GM23248 (cell line): ENCODE measurements around the gene MALAT1. TPM values are rescaled to one million over a fixed set of nuclear protein-coding genes. Genes with fewer than 3 reads are reported as not detected.

Experiments used
- DNase-seq: peaks from one replicate; pipeline ENCODE4 v3.0.0-alpha.2; 2015
- H2AFZ ChIP-seq: fragments of 200-600 bp; sonication (generic); 2 replicates; pipeline ENCODE4 v1.6.1; 2016; ENCODE audit warnings: antibody characterized with exemption
- H3F3A ChIP-seq: fragments of 200-600 bp; sonication (generic); 2 replicates; pipeline ENCODE4 v1.6.1; 2016; ENCODE audit warnings: mild to moderate bottlenecking, antibody characterized with exemption, mixed run types; ENCODE audit not compliant: insufficient read depth
- H3K27ac ChIP-seq: fragments of 200-600 bp; sonication (generic); 2 replicates; pipeline ENCODE4 v1.5.1; 2016; ENCODE audit warnings: mild to moderate bottlenecking
- H3K27me3 ChIP-seq: fragments of 200-600 bp; sonication (generic); replicated peaks from 2 replicates; pipeline ENCODE4 v1.6.1; 2016; ENCODE audit warnings: mild to moderate bottlenecking; ENCODE audit not compliant: insufficient read depth
- H3K36me3 ChIP-seq: fragments of 200-600 bp; sonication (generic); 2 replicates; pipeline ENCODE4 v1.6.1; 2016; ENCODE audit warnings: low read depth, mild to moderate bottlenecking
- H3K4me1 ChIP-seq: fragments of 200-600 bp; sonication (generic); 2 replicates; pipeline ENCODE4 v1.6.1; 2016; ENCODE audit warnings: mild to moderate bottlenecking; ENCODE audit not compliant: insufficient read depth
- H3K4me2 ChIP-seq: fragments of 200-600 bp; sonication (generic); one replicate; pipeline ENCODE4 v1.6.1; 2016; ENCODE audit warnings: mild to moderate bottlenecking; ENCODE audit not compliant: unreplicated experiment
- H3K4me3 ChIP-seq: fragments of 200-600 bp; sonication (generic); 2 replicates; pipeline ENCODE4 v1.5.1; 2016; ENCODE audit warnings: mild to moderate bottlenecking
- H3K79me2 ChIP-seq: fragments of 200-600 bp; sonication (generic); 2 replicates; pipeline ENCODE4 v1.6.1; 2016; ENCODE audit warnings: mild to moderate bottlenecking; ENCODE audit not compliant: insufficient read depth
- H3K9ac ChIP-seq: fragments of 200-600 bp; sonication (generic); 2 replicates; pipeline ENCODE4 v1.6.1; 2016; ENCODE audit warnings: mild to moderate bottlenecking
- H3K9me2 ChIP-seq: fragments of 200-600 bp; sonication (generic); 2 replicates; pipeline ENCODE4 v1.6.1; 2016; ENCODE audit warnings: mixed run types, mild to moderate bottlenecking, moderate library complexity; ENCODE audit not compliant: insufficient read depth
- H3K9me3 ChIP-seq: fragments of 200-600 bp; sonication (generic); one replicate; pipeline ENCODE4 v1.6.1; 2017; ENCODE audit warnings: low read depth
- H4K20me1 ChIP-seq: fragments of 200-600 bp; sonication (generic); 2 replicates; pipeline ENCODE4 v1.6.0; 2016; ENCODE audit not compliant: insufficient read depth
- EZH2 ChIP-seq: fragments of 200-600 bp; sonication (generic); IDR thresholded peaks from 2 replicates; pipeline ENCODE4 v1.6.1; 2018; ENCODE audit warnings: antibody characterized with exemption, mild to moderate bottlenecking; ENCODE audit not compliant: insufficient read depth, poor library complexity, severe bottlenecking
- EZH2phosphoT487 ChIP-seq: fragments of 200-600 bp; sonication (generic); IDR thresholded peaks from 2 replicates; pipeline ENCODE4 v1.6.1; 2018; ENCODE audit warnings: antibody characterized with exemption, moderate library complexity, mild to moderate bottlenecking, low read depth; ENCODE audit not compliant: insufficient read depth
- WGBS, 2 experiments: methylation state at CpG; one replicate each; pipeline ENCODE4 v1.1.6; 2015 to 2017; ENCODE audit warnings: low lambda C conversion rate in 2 of 2, low coverage in 1 of 2; ENCODE audit errors: missing lambda C conversion rate in 2 of 2; 5-methylcytosine and 5-hydroxymethylcytosine counted together
- in situ Hi-C: fragments of 300-500 bp; cut with MboI; formaldehyde crosslinking; loops from 2 replicates; pipeline ENCODE4 v1.15.0; 2020
- polyA plus RNA-seq: library from polyadenylated mRNA; unstranded; fragments of >200 nt; fragmentation: Nextera tagmentation; extraction: Ambion mirVana; gene quantifications from 2 replicates; pipeline ENCODE4 v1.2.1, GENCODE V29; 2016
- total RNA-seq: library from RNA; depleted of rRNA; stranded (reverse); fragments of >200 nt; shearing (Covaris generic); gene quantifications from 2 replicates; pipeline ENCODE4 v1.2.3, GENCODE V29; 2014

Gene MALAT1
- total and polyA plus RNA-seq, 2 experiments from 2014 or later, result 2,638 to 13,207 TPM

- in situ Hi-C loops, result no loop called here
- Histone ChIP-seq H3K4me2 (no peak overlapping the region), H3K9ac (no peak overlapping the region), H3K79me2 (peaks cover 4% of the 10 kb centered on the region), H3F3A (peaks cover 19% of the 10 kb centered on the region), H3K36me3 (peaks cover 23% of the 10 kb centered on the region; the same call in 1 of the 2 replicates), H4K20me1 (no peaks in the 10 kb centered on the region), H3K27me3 (no peaks in the 10 kb centered on the region), H2AFZ (no peak overlapping the region), H3K4me1 (no peaks in the 10 kb centered on the region), H3K9me2 (no peaks in the 10 kb centered on the region), H3K9me3 (no peaks in the 10 kb centered on the region), H3K27ac (no peak overlapping the region), H3K4me3 (no peak overlapping the region)
- WGBS, 2 experiments, result 82 to 84% methylated on average over 9 of the region's 9 CpGs
- no peak for TF ChIP-seq EZH2phosphoT487
- no peak for TF ChIP-seq EZH2
- DNase-seq, result no peak
Observed at GRCh38 chr11:65535102-65535501, 36.3 kb downstream of the MALAT1 start.

- no peaks in the 10 kb centered on the region for H3K79me2 ChIP-seq
- TF ChIP-seq EZH2 (no peak), EZH2phosphoT487 (no peak)
- no peak overlapping the region for H3K9ac ChIP-seq
- peaks cover 24% of the 10 kb centered on the region for H3F3A ChIP-seq
- no peaks in the 10 kb centered on the region for H3K9me2 ChIP-seq
- H3K27me3 ChIP-seq, result no peaks in the 10 kb centered on the region
- no peaks in the 10 kb centered on the region; the same call in 1 of the 2 replicates for H3K4me1 ChIP-seq
- peaks cover 15% of the 10 kb centered on the region; the same call in 1 of the 2 replicates for H3K36me3 ChIP-seq
- 92 to 93% methylated on average over 9 to 12 of the region's 12 CpGs for WGBS, 2 experiments
- no peaks in the 10 kb centered on the region for H4K20me1 ChIP-seq
- no peak overlapping the region for H3K4me2 ChIP-seq
- in situ Hi-C loops, result no loop called here
- no peak overlapping the region for H2AFZ ChIP-seq
- H3K4me3 ChIP-seq, result no peak overlapping the region
- no peak for DNase-seq
- H3K9me3 ChIP-seq, result no peaks in the 10 kb centered on the region
- H3K27ac ChIP-seq, result no peak overlapping the region
Observed at GRCh38 chr11:65536412-65537295, 37.8 kb downstream of the MALAT1 start.

GRCh38 chr11:65537296-65537597, 38.4 kb downstream of the MALAT1 start:
- Histone ChIP-seq H3K36me3 (peaks cover 10% of the 10 kb centered on the region; the same call in 1 of the 2 replicates), H3K27me3 (no peaks in the 10 kb centered on the region), H3K4me2 (no peak overlapping the region), H3K79me2 (no peaks in the 10 kb centered on the region), H3K9me2 (no peaks in the 10 kb centered on the region), H3K9ac (no peak overlapping the region), H3K27ac (no peak overlapping the region), H4K20me1 (no peaks in the 10 kb centered on the region), H3F3A (peaks cover 30% of the 10 kb centered on the region), H3K9me3 (no peaks in the 10 kb centered on the region), H3K4me1 (no peaks in the 10 kb centered on the region; the same call in 1 of the 2 replicates), H2AFZ (no peak overlapping the region), H3K4me3 (no peak overlapping the region)
- in situ Hi-C loops, result no loop called here
- no peak for DNase-seq
- TF ChIP-seq EZH2phosphoT487 (no peak), EZH2 (no peak)
- WGBS, 2 experiments, result 80 to 88% methylated on average over 2 of the region's 2 CpGs

- Histone ChIP-seq H3F3A (peaks cover 31% of the 10 kb centered on the region), H2AFZ (no peak overlapping the region), H3K4me2 (no peak overlapping the region), H3K36me3 (peaks cover 9% of the 10 kb centered on the region; the same call in 1 of the 2 replicates), H3K9ac (no peak overlapping the region), H3K9me2 (no peaks in the 10 kb centered on the region), H3K27me3 (no peaks in the 10 kb centered on the region), H3K4me1 (no peaks in the 10 kb centered on the region; the same call in 1 of the 2 replicates), H3K4me3 (no peak overlapping the region), H3K27ac (no peak overlapping the region), H3K79me2 (no peaks in the 10 kb centered on the region), H4K20me1 (no peaks in the 10 kb centered on the region), H3K9me3 (no peaks in the 10 kb centered on the region)
- peak; percentile 27 for DNase-seq
- TF ChIP-seq EZH2phosphoT487 (no peak), EZH2 (no peak)
- in situ Hi-C loops, result no loop called here
- 80 to 84% methylated on average over 18 of the region's 18 CpGs for WGBS, 2 experiments
Observed at GRCh38 chr11:65537620-65538231, 38.9 kb downstream of the MALAT1 start.
